ENCODE data around the gene ALDH18A1.
"Not testable (repeated sequence)": the region's sequence is repeated elsewhere in the genome, so short reads cannot be mapped to it uniquely, and the experiment has no call there.

ALDH18A1 gene

DNA sequence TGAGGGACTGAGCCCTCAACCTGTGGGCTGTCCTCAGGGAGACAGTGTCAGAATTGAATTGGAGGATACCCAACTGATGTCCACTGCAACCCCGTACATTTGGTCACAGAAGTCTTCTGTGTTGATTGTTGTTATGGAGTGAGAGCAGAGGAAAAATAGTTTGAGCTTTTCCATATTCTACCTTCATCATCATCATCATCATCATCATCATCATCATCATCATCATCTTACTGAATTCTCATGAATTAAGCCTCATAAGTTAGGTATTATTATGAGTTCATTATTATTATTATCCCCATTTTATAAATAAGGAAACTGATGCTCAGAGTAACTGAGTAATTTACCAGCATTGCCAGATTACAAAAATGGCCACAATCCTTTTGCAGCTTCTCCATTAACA lies 8.4 kb downstream of the ALDH18A1 start:
- DNase-seq: no peak

DNA sequence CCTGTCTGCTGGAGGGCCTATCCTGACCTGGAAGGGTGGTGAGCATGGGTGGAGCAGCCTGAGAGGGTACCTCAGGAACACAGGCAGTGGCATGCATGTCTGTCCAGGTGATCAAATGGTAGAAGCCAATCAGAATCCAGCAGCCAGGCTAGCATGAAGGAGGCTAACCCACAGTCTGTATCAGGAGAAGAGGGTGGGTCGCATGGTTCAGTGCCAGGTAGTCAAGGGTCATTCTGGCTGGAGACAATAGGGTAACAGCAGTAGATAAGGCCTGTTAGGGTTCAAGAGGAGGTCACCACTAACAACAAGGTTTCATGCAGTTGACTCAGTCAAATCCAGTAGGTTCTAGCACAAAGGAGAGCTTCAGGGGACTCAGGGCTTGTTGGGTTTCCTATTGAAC lies 10.4 kb downstream of the ALDH18A1 start:
- no peak for DNase-seq

DNA sequence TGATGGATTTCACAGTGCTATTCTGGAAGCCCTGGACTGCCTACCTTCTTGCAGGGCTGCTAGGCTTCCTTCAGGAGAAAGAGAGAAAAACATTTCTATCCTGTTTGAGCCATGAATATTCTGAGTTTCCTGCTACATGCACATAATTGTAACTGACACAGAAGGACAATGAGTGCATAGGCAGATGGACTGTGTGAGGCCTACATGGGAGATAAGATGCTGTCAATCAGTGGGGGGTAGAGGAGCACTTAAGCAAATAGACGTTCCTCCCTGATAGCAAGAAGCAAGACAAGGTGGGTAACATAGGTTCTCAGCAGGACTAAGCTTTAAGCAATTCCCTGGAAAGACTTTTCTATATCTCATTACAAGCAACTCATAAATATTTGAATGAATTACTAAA lies 11.6 kb downstream of the ALDH18A1 start:
- no peak for DNase-seq

DNA sequence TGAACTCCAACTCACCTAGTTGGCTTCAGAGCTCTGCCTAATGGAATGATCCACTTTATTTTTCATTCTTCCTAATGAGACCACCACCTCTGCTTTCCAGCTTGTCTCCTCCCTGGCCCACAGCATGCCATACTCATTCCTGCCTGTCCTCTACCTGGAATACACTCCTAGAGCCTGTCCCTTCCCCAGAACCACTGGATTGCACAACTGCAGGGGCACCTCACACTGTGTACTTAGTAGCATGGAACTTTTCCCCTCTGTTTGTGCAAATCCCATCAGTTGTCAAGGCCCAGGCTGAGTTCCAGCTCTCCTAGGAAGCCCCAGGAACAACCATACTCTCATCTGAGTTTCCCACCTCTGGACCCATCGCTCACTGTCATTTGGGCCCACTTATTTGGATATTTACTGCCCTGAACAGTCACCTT lies 15.6 kb downstream of the ALDH18A1 start:
- no peak for DNase-seq

DNA sequence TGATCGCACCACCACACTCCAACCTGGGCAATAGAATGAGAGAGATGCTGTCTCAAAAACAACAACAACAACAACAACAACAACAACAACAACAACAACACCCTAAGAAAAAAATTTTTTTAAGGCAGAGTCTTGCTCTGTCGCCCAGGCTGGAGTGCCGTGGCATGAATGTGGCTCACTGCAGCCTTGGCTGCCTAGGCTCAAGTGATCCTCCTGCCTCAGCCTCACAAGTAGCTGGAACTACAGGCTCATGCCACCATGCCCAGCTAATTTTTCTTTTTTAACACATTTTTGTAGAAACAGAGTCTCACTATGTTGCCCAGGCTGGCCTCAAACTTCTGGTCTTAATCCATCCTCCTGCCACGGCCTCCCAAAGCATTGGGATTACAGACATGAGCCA lies 18.6 kb downstream of the ALDH18A1 start:
- DNase-seq: no peak

DNA sequence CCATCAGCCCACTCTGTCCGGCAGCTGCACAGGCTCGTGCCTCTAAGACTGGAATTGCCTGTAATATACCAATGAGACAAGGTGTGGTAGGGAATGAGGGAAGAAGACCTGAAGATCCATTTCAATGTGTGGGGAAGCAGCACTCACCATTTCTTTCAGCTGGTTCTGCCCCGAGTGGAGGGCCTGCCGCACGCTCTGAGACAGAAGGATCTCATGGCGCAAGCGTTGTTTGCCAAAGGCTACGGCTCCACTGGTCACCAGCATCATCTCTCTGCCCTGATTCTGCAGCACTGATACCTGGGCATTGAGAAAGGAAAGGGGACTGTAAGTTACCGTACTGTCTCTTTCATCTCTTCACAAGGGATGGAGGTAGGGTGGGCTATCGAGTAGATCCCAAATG lies 19.4 kb downstream of the ALDH18A1 start:
- no peak for DNase-seq

DNA sequence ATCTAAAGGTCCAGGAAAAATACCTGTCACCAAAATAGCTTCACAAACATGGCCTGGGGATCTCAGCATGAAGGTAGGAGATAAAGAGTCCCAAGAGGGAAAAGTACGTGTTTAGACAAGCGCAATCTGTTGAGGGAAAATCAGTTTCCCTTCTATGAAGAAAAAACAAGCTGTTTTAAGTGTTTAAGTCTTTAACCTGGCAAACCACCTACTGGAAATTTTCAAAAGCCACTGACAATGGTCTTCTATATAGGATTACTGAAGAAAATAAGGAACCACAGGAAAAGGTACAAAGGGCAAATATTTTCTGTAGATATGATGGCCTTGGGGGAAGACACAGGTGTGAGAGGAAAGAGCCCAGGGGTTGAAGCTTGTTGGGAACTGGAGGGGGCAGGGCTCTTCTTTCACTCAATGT lies 21.2 kb downstream of the ALDH18A1 start:
- DNase-seq: no peak

DNA sequence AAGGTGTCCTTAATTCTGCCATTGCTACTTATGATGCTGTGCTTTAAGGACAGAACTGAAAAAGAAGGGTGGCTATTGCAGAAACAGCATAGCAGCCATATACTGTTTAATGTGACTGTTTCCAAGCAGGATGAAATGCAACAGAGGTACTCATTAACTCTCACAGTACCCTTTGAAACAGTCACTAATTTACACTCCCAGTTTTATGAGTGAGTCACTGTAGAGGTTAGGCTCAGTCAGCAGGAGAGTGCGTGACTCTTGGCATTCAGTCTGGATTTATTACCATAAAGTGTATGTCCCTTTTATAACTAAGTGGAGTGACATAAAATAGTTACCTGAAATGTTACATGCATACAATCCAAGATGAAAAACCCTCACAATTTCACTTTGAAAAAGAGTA lies 27.7 kb downstream of the ALDH18A1 start:
- no peak for DNase-seq

DNA sequence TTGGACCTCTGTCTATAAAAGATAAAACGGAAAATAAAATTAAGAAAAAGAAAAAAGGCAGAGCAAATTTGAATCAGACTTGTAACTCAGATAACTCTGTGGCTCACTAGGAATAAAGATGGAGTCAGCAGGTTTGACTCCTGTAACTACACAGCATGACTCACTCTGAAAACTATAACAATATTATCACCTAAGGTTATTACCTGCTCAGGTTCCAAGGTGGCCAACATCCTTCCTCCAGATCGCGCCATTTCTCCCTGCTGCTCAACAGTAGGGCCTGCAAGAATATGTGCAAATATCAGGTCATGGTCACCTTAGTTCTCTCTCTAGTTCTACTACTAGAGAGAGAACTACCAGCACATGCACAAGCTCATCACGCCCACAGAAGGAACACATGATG lies 30.0 kb downstream of the ALDH18A1 start:
- no peak for DNase-seq

DNA sequence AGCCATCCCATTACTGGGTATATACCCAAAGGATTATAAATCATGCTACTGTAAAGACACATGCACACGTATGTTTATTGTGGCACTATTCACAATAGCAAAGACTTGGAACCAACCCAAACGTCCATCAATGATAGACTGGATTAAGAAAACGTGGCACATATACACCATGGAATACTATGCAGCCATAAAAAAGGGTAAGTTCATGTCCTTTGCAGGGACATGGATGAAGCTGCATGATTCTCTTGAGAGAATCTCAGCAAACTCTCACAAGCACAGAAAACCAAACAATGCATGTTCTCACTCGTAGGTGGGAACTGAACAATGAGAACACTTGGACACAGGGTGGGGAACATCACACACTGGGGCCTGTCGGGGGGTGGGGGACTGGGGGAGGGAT lies 36.1 kb downstream of the ALDH18A1 start:
- DNase-seq: not testable (repeated sequence)

DNA sequence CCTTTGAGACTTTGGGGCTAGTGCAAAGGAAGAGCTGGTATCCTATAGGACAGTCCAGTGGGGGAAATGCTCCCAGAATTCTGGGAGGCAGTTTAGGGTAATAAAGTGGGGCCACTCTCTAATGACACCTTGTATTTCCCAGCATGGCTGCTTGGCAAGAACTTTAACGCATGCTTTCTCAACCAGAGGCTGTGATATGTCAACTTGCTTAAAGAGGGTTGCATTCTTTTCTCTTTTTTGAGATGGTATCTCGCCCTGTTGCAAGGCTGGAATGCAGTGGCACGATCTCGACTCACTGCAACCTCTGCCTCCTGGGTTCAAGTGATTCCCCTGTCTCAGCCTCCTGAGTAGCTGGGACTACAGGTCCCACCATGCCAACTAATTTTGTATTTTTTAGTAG lies 38.4 kb downstream of the ALDH18A1 start:
- no peak for DNase-seq

DNA sequence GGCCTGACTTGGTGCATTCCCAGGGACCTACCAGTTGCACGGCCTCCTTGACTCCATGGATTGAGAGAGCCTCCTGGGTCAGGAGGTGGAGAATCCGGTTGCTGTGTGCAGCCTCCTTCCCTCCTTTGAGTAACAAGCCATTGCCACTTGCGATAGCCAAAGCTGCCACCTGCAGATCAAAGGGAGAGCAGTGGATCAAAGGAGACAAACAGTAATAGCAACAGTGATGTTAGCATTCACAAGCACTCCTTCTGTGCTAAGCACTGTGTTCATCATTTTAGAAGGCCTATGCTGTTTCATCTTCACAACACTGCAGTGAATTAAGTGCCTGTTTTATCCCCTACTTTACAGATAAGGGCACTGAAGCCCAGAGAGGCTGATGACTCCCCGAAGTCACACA lies 40.1 kb downstream of the ALDH18A1 start:
- DNase-seq: no peak

DNA sequence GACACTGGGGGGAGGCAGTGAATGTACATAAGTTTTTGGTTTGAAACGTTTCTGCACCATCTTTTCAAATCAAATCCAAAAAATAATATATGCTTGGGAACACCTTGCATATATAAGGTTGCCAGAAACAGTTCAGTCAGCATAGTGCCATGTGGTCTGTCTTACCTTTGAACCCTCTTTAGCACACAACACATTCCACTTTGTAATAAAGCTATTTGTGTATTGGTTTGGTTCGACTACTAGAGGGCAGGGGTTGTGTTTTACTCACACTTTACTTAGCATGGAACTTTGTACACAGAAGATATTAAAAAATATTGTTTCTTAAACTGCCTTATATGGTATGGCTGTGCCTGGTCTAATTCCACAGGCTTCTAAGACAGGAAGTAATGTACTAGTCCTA lies 43.2 kb downstream of the ALDH18A1 start:
- DNase-seq: no peak

DNA sequence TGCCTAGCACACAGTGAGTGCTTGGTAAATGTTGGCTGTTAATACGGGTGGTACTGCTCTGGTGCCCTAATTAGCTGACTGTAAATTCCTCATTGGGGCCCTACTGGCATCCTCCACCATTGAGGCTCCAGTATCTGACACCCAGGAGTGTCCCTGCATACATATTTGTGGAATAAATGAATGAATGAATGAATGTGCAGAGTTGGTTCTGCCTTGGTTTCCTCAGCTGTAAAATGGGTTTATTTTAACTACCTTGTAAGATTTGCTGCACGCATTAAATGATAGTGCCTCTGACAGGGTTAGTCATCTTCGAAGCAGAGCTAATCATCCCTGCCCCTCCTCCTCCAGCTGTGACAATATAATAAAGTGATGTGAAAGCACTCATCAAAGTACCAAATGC lies 45.8 kb downstream of the ALDH18A1 start:
- no peak for DNase-seq

DNA sequence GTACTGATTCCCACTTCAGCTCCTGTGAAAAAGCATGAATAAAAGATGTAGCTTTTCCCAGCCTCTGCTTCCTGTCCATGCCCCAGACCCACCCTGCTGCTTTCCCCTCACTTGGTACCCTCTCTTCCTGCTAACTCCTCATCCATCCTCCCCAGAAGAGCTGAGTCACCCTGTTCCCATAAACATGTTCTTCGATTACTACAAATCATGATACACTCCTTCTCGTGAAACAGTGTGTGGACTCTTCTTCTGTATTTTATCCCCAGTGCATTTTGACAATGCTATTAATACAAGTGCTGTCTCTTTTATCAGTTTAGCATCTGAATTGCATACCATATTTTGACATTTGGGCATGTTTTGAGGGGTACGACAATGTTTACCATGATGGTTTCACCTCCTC lies 49.6 kb downstream of the ALDH18A1 start:
- DNase-seq: no peak

DNA sequence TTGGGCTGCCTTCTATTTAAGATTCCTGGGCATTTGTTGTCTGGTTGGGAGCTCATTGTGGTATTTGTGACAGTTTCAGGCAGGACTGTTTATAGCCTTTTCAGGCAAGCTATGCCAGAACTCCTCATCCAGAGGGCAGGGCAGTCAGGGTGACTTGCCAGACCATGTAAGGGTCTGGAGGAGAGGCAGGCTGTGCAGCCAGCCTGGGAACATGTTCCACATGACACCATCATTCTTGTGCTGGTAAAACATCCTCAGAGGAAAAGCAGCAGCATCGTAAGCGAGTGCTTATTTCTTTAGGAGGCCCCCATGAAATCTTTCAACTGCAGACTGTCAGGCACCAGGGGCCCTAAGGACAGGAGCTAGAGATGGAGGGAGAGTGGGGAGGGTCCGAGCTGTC lies 51.3 kb downstream of the ALDH18A1 start:
- DNase-seq: no peak

DNA sequence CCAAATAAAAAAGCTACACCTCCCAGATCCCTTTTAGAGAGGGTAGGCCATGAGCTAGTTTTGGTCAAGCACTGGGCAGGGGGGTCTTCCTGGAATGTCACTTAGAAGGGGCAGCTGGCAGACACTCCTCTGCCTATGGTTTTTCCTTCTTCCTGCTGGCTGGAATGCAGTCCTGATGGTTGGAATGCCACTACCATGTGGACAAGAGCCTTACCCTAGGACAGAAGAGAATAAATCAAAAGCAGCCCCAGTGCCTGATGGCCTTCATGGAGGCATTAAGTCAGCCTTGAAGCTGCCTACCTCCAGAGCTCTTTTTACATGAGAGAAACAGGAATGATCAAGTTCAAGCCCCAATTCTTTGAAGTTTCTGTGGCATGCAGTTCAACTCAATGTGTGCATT lies 51.9 kb downstream of the ALDH18A1 start:
- no peak for DNase-seq

DNA sequence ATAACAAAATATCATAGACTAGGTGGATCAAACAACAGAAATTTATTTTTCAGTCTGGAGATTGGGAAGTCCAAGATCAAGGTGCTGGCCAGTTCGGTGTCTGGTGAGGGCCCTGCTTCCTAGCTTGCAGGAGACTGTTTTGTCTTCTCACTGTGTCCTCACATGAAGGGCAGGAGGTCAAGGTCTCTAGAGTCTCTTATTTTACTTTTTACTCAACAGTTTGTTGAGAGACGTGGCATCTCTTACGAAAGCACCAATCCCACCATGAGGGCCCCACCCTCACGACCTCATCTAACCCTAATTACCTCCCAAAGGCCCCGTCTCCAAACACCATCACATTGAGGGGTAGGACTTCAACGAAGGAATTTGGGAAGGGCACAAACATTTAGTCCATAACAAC lies 54.1 kb downstream of the ALDH18A1 start:
- no peak for DNase-seq

DNA sequence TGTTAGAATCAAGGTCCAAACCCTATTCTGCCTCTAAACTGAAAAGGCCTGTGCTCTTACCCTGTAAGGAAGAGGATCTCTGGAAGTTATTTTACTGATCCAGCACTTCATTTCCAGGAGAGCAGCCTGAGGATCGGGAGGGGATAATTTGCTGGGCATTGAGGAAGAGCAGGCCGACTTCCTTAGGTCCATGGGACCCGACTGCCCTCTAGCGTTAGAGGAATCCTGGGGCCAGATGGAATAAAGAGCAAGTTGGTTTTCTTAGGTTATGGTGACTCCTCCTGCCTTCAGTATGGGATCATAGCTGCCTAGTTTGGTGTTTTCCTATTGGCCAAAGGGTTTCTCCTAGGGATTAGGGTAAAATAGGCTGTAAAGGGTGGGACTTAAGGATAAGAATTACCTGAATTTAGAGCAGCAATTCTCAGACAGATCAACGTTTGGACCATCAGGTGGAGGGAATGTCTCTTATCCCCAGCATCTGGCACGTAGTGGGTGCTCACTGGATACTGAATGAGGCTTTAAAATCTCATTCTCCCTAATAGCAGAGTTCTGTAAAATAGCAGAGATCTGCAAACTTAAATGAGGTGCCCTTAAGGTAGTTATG lies 55.3 kb downstream of the ALDH18A1 start:
- peak; percentile 50 for DNase-seq

DNA sequence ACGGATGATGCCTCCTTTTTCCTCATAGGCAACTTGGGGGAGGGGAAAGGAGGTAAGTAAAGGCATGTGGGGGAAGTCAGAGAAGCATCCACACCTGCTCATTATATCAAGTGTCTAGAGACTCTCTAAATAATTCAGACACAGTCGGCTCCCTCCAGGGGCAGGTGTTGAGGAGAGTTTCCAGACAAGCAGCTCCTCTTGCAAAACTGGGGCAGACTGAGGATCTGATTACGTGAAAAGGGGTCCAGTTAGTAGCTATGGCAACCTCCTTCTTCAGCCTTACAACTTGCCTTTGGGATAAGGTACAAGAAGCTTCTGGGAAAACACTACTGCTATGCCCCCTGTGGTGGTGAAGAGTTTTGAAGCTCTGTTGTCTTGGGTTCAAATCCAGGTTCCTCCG lies 56.4 kb downstream of the ALDH18A1 start:
- no peak for DNase-seq

DNA sequence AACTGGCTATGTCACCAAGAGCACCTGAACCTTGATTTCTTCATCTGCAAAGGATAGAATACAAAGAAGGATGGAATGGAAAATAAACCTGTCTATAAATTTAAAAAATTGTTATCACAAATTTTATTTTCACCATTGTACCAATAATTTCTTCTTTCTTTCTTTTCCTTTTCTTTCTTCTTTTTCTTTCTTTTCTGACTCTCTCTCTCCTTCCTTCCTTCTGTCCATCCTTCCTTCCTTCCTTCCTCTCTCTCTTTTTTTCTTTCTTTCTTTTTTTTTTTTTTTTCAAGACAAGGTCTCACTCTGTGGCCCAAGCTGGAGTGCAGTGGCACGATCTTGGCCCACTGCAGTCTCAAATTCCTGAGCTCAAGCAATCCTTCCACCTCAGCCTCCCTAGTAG lies 58.7 kb downstream of the ALDH18A1 start:
- no peak for DNase-seq

DNA sequence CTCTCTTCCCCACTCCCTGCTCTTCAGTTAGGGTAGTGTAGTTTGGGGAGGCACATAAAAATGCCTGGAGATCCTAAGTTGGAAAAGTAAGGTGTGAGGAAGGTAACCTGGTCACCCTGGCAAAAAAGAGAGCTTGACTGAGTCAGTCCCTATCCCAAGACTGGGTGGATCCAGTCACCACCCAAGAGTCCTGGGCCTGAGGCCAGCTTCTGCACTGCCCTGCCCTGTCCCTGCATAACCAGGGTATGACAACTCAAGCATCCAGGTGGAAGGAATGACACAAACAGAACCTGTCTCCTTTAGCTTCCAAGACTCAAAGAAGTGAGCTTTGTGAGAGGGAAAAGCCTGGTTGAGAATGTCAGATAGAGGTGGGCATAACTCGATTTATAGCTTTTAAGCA lies 68.5 kb downstream of the ALDH18A1 start:
- DNase-seq: no peak

DNA sequence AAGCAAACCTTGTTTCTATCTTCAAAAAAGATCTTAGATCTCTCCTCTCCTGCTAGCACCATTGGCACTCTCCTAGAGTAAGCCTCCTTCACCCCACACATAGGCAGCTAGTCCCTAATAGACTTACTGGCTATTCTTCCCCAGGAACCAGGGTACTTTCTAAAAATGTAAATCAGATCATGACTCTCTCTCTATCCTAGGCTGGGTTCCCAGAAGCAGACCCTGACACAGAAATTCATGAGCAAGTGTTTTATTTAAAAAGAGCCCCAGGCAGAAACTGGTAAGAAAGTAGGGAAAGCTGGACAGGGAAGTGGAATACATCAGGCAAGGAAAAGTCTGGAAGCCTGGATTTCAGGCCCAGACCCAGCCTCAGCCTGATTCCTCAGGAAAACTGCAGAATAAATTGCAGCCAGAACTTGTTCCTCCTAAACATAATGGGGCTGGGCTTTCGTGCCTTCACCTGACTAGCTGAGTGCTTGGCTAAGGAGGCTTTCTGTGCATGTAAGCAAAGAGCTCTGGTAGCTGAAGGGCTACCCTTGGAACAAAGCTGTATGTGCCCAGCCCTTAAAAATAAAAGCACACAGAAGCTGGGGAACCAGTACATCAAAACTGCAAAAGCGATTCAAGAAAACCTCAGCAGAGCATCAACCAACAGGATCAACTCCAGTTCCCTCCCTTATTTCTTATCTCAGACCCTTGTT lies 76.5 kb downstream of the ALDH18A1 start:
- DNase-seq: no peak

DNA sequence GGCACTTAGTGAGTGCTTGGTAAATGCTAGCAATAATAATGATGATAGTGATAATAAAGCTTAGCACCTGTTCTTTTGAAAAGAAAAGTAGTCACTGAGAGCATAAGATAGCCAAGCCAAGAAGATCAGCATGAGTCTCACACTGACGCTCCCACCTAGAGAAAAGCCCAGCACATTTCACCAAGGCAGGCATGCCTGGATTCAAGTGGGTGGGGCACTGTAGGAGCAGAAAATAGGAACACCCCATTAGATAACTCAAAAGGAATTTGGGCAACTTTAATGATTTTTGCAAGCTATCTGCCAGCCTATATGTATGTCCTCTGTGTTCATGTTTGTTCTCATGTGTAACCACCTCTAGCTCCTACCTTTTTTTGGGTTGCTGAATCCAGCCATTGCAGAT lies 77.2 kb downstream of the ALDH18A1 start:
- no peak for DNase-seq

DNA sequence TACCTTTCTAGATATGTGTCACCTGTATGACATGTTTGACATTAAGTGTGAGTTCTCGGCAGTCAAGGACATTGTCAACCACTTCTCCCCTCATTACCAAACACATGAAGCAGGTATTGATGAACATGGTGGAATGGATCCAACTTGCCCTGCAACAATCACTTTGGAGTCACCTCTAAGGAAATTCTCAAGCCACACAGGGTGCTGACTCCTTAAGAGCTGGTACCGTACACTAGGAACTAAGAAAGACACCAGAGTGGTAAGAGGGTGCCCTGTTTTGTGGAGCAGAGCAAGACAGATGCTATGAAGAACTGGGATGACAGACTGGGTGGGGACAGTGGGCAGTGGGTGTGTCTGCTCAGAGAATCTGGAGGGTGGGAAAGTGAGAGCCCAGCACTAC lies 77.9 kb downstream of the ALDH18A1 start:
- DNase-seq: no peak

Measured in stimulated activated CD4-positive, alpha-beta T cell treated with anti-CD3 and anti-CD28 coated beads, Interleukin-4, amount 100 ng/mL, for 24 hours (primary cell).